Testis (tissue), 2 donors: ENCODE data around the gene MRPL10.

Source experiments
- POLR2A ChIP-seq: fragments of 450-650 bp; IDR thresholded peaks from one replicate; pipeline ENCODE4 v1.6.1; 2017; ENCODE audit warnings: antibody characterized with exemption, mild to moderate bottlenecking, moderate library complexity
- TF ChIP-seq, protein P1 (sequence below), 3 experiments: fragments of 450-650 bp in 2 of 3; fragments of 200-600 bp in 1 of 3; sonication (generic) in 1 of 3; IDR thresholded peaks; one replicate each; pipeline ENCODE4 v1.5.1; 2016 to 2019; ENCODE audit warnings: antibody characterized with exemption in 3 of 3, mild to moderate bottlenecking in 2 of 3, moderate library complexity in 1 of 3

DNA sequence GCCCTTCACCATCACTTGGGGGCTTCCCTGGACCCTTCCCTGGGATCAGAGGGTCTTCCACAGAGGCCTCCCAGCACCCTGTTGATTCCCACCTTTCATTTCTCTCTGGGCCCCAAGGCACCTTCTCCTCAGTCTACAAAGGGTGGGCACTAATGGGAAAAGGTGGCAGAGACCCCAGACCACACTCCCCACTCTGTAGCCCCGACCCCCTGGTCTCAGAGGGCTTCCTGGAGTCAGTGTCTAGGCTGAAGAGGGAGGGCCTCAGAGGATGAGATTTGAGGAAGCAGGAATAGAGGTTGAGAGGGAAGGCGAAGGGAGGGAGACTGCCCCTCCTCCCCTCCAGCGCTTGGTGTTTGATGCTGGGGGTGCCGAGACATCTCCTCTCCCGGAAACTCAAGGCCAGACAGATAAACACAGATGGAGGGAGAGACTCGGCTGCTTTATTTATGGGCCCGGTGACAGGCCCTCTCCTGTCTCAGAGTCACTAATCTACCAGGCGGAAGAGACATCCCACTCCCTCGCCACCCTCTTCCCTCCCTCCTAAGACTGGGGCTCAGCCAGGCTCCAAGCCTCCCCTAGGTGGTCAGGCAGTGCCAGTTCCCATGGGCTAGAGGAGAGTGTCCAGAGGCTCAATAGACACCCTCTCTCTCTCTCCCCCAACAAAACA is 46.2 kb upstream of the MRPL10 start:
- TF ChIP-seq, protein P1, sequence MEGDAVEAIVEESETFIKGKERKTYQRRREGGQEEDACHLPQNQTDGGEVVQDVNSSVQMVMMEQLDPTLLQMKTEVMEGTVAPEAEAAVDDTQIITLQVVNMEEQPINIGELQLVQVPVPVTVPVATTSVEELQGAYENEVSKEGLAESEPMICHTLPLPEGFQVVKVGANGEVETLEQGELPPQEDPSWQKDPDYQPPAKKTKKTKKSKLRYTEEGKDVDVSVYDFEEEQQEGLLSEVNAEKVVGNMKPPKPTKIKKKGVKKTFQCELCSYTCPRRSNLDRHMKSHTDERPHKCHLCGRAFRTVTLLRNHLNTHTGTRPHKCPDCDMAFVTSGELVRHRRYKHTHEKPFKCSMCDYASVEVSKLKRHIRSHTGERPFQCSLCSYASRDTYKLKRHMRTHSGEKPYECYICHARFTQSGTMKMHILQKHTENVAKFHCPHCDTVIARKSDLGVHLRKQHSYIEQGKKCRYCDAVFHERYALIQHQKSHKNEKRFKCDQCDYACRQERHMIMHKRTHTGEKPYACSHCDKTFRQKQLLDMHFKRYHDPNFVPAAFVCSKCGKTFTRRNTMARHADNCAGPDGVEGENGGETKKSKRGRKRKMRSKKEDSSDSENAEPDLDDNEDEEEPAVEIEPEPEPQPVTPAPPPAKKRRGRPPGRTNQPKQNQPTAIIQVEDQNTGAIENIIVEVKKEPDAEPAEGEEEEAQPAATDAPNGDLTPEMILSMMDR (IDR thresholded peaks at IDR 0.05) = no peak
- TF ChIP-seq POLR2A = no peak
